ENCODE results near the gene ZNF3. TPM values are rescaled to one million over a fixed set of nuclear protein-coding genes. Genes with fewer than 3 reads are reported as not detected.

Gene ZNF3
- total RNA-seq, 1 donor from 2014 or later, result 56.0 TPM

DNA sequence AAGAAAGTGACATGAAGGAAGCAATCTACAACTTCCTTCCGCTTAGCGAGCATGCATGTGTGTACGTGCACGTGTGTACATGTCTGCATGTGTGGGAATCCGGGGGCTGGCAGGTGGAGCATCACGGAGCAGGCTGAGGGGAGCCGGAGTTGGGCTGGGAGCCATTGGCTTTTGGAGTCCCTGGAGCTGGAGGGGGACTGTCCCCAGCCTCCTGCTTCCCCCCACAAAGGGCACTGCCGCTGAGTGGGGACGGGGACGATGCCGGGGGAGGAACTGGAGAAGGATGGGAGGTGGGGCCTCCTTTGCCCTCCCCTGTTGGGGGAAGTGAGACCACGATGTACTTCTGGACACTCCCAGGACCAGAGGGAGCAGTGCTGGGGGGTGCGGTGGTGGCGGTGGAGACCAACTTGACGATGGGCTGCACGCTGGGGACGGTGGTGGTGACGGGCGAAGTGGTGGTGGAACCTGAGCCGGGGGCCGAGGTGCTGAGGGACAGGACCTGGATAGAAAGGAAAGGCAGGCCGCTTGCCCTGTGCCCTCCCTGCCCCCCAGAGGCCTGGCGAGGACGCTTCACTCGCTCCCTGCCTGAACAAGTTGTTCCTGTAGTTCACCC is 25.7 kb upstream of the ZNF3 start:
- Histone ChIP-seq H3K9ac (no peak overlapping the region), H3K27ac (no peak overlapping the region), H3K36me3 (no peaks in the 10 kb centered on the region), H2AFZ (replicated peaks) (no peak overlapping the region), H3K4me3 (no peak overlapping the region), H3K27me3 (no peaks in the 10 kb centered on the region), H3F3A (ENCODE audit: low read depth) (peaks cover 9% of the 10 kb centered on the region), H3K4me2 (no peak overlapping the region), H3K4me1 (no peaks in the 10 kb centered on the region), H3K9me3 (ENCODE audit: low read depth) (no peaks in the 10 kb centered on the region), H3K79me2 (ENCODE audit: low read depth) (peaks cover 7% of the 10 kb centered on the region), H4K20me1 (ENCODE audit: low read depth) (no peaks in the 10 kb centered on the region)
- Mint-ChIP-seq H3K36me3 (peaks cover 18% of the 10 kb centered on the region), H3K27me3 (ENCODE audit: insufficient read depth, low read depth) (peaks cover 10% of the 10 kb centered on the region), H3K27ac (no peak overlapping the region), H3K9me3 (no peaks in the 10 kb centered on the region), H3K4me1 (peaks cover 15% of the 10 kb centered on the region), H3K4me3 (no peak overlapping the region)
- no peak for DNase-seq (ENCODE audit: low spot score)
- TF ChIP-seq, protein P1, sequence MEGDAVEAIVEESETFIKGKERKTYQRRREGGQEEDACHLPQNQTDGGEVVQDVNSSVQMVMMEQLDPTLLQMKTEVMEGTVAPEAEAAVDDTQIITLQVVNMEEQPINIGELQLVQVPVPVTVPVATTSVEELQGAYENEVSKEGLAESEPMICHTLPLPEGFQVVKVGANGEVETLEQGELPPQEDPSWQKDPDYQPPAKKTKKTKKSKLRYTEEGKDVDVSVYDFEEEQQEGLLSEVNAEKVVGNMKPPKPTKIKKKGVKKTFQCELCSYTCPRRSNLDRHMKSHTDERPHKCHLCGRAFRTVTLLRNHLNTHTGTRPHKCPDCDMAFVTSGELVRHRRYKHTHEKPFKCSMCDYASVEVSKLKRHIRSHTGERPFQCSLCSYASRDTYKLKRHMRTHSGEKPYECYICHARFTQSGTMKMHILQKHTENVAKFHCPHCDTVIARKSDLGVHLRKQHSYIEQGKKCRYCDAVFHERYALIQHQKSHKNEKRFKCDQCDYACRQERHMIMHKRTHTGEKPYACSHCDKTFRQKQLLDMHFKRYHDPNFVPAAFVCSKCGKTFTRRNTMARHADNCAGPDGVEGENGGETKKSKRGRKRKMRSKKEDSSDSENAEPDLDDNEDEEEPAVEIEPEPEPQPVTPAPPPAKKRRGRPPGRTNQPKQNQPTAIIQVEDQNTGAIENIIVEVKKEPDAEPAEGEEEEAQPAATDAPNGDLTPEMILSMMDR (IDR thresholded peaks at IDR 0.05), result no peak
- TF ChIP-seq EZH2 (IDR thresholded peaks at IDR 0.05) (no peak), EZH2phosphoT487 (IDR thresholded peaks at IDR 0.05) (no peak)

DNA sequence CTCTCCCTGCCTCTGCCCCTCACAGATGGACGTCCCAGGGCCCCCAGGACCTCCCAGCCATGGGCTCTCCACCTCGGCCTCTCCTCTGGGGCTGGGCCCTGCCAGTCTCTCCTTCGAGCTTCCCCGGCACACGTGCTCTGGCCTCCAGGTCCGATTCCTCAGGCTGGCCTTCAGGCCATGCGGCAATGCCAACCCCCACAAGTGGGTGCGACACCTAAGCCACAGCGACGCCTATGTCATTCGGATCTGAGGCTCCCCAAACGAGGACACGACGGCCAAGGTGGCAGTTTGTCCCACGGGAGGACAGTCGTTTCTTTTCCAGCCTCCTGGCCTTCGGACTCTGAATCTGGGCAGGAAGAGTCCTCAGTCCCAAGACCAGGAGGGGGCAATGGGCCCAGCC is 25.1 kb upstream of the ZNF3 start:
- H3K9ac ChIP-seq, result no peak overlapping the region
- H3K9me3 ChIP-seq (ENCODE audit: low read depth), result no peaks in the 10 kb centered on the region
- H3K27me3 Mint-ChIP-seq (ENCODE audit: insufficient read depth, low read depth), result peaks cover 12% of the 10 kb centered on the region
- H3K27ac ChIP-seq, result no peak overlapping the region
- DNase-seq (ENCODE audit: low spot score), result no peak
- H3F3A ChIP-seq (ENCODE audit: low read depth), result peaks cover 15% of the 10 kb centered on the region
- H3K27me3 ChIP-seq, result no peaks in the 10 kb centered on the region
- H3K27ac Mint-ChIP-seq, result no peak overlapping the region
- H3K4me1 ChIP-seq, result no peaks in the 10 kb centered on the region
- H3K4me2 ChIP-seq, result no peak overlapping the region
- peaks cover 9% of the 10 kb centered on the region for H3K79me2 ChIP-seq (ENCODE audit: low read depth)
- no peaks in the 10 kb centered on the region for H3K9me3 Mint-ChIP-seq
- H3K4me3 ChIP-seq, result no peak overlapping the region
- H3K4me1 Mint-ChIP-seq, result peaks cover 15% of the 10 kb centered on the region
- H3K36me3 ChIP-seq, result no peaks in the 10 kb centered on the region
- no peaks in the 10 kb centered on the region for H4K20me1 ChIP-seq (ENCODE audit: low read depth)
- no peak overlapping the region for H3K4me3 Mint-ChIP-seq
- no peak overlapping the region for H2AFZ ChIP-seq (replicated peaks)
- TF ChIP-seq EZH2phosphoT487 (IDR thresholded peaks at IDR 0.05), result no peak
- peaks cover 18% of the 10 kb centered on the region for H3K36me3 Mint-ChIP-seq

DNA sequence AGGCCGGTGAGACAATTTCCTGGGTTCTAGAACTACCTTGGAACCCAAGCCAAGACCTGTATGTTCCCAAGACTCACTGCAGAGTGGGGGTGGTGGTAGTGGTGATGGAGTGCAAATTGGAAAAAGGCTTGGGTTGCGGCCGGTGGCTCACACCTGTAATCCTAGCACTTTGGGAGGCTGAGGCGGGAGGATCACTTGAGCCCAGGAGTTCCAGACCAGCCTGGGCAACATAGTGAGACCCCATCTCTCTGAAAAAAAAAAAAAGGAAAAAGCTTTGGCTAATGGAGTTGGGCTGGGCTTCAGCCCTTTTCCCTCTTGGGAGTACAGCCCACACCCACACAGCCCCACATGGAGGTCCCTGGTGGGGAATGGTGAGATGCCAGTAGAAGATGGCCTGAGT is 24.0 kb upstream of the ZNF3 start:
- no peaks in the 10 kb centered on the region for H3K36me3 ChIP-seq

More for the DNA sequence above, 24.0 kb upstream of the ZNF3 start:
- peaks cover 20% of the 10 kb centered on the region for H3F3A ChIP-seq (ENCODE audit: low read depth)
- no peak overlapping the region for H3K4me2 ChIP-seq
- no peak overlapping the region for H3K4me3 ChIP-seq
- TF ChIP-seq EZH2 (IDR thresholded peaks at IDR 0.05) (no peak), EZH2phosphoT487 (IDR thresholded peaks at IDR 0.05) (no peak)
- TF ChIP-seq, protein P1 (IDR thresholded peaks at IDR 0.05), result no peak
- H3K27ac ChIP-seq, result no peak overlapping the region
- no peak overlapping the region for H3K27ac Mint-ChIP-seq
- peaks cover 15% of the 10 kb centered on the region for H3K36me3 Mint-ChIP-seq
- peaks cover 15% of the 10 kb centered on the region for H3K4me1 Mint-ChIP-seq
- DNase-seq (ENCODE audit: low spot score), result no peak
- peak overlapping the region; percentile 57 for H3K4me3 Mint-ChIP-seq
- H3K9me3 ChIP-seq (ENCODE audit: low read depth), result no peaks in the 10 kb centered on the region
- no peaks in the 10 kb centered on the region for H3K27me3 ChIP-seq
- H4K20me1 ChIP-seq (ENCODE audit: low read depth), result no peaks in the 10 kb centered on the region
- H3K27me3 Mint-ChIP-seq (ENCODE audit: insufficient read depth, low read depth), result peaks cover 15% of the 10 kb centered on the region
- H3K4me1 ChIP-seq, result no peaks in the 10 kb centered on the region
- no peak overlapping the region for H3K9ac ChIP-seq
- H2AFZ ChIP-seq (replicated peaks), result no peak overlapping the region
- no peaks in the 10 kb centered on the region for H3K9me3 Mint-ChIP-seq
- H3K79me2 ChIP-seq (ENCODE audit: low read depth), result peaks cover 16% of the 10 kb centered on the region
